ENCODE measurements around the gene TLR6. TPM values are rescaled to one million over a fixed set of nuclear protein-coding genes. Genes with fewer than 3 reads are reported as not detected.

Gene TLR6
- total RNA-seq, 1 experiment from 2014 or later, result 0.11 TPM

DNA sequence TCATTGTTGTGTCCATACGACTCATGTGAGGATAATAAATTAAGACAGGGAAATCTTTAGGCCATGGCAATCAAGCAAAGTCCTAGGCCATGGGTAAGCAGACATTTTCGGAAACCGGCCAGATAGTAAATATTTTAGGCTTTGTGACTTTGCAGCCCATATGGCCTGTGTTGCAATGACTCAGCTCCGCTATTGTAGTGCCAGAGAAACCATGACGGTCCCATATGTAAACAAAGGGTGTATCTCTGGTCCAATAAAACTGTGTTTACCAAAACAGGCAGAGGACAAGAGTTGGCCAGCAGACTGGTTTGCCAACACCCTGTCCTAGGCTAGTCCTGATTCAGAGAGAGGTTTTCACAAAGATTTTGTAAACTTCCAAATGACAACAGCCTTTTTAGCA lies 16.0 kb upstream of the TLR6 start (continued):
- TF ChIP-seq, protein P1, sequence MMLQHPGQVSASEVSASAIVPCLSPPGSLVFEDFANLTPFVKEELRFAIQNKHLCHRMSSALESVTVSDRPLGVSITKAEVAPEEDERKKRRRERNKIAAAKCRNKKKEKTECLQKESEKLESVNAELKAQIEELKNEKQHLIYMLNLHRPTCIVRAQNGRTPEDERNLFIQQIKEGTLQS (CRISPR knock-in tag; conservative IDR thresholded peaks at IDR 0.05), result no peak
- TF ChIP-seq ZNF232 (CRISPR knock-in tag; IDR thresholded peaks at IDR 0.05), result no peak

DNA sequence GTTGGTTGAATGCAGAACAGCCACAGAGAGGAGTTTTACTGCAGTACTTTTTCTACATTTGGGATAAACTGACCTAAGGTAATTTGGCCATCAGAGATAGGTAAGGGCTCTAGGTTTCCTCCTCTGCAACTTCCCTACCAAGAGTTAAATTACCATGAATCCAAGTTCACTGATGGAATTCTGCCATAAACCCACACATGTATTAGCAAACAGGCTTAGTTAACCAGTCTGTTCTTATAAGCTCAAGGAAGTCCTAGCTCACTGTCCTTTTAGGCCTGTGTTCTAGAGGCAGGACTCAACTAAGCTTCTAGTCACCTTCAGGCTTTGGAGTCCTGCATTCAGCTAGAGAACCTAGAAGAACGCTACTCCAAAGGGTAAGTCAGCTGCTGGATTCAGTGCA lies 15.0 kb upstream of the TLR6 start:
- ChIA-PET CTCF (interaction anchor here (2.2 kb wide), 1 partner anchor 11 kb away, joined by 8 read pairs; no protein-coding TSS in a partner anchor), POLR2A (interaction anchor here (0.6 kb wide), 1 partner anchor 93 kb away, joined by 3 read pairs; no protein-coding TSS in a partner anchor)
- Mint-ChIP-seq H3K4me1 (peaks cover 19% of the 10 kb centered on the region), H3K36me3 (peaks cover 2% of the 10 kb centered on the region), H3K27me3 (ENCODE audit: low read depth) (no peaks in the 10 kb centered on the region), H3K9me3 (peaks cover 9% of the 10 kb centered on the region), H3K27ac (no peak overlapping the region), H3K4me3 (no peak overlapping the region)
- TF ChIP-seq IRF2 (CRISPR knock-in tag; IDR thresholded peaks at IDR 0.05; ENCODE audit: borderline replicate concordance, low read depth) (no peak), RORB (CRISPR knock-in tag; IDR thresholded peaks at IDR 0.05) (no peak), TCF7 (CRISPR knock-in tag; IDR thresholded peaks at IDR 0.05; ENCODE audit: low read depth) (no peak), ZNF232 (CRISPR knock-in tag; IDR thresholded peaks at IDR 0.05) (no peak), CREB1 (CRISPR knock-in tag; IDR thresholded peaks at IDR 0.05) (no peak), JAZF1 (CRISPR knock-in tag; IDR thresholded peaks at IDR 0.05) (no peak)
- TF ChIP-seq, protein P2, sequence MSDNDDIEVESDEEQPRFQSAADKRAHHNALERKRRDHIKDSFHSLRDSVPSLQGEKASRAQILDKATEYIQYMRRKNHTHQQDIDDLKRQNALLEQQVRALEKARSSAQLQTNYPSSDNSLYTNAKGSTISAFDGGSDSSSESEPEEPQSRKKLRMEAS (CRISPR knock-in tag; IDR thresholded peaks at IDR 0.05), result no peak
- TF ChIP-seq, protein P3, sequence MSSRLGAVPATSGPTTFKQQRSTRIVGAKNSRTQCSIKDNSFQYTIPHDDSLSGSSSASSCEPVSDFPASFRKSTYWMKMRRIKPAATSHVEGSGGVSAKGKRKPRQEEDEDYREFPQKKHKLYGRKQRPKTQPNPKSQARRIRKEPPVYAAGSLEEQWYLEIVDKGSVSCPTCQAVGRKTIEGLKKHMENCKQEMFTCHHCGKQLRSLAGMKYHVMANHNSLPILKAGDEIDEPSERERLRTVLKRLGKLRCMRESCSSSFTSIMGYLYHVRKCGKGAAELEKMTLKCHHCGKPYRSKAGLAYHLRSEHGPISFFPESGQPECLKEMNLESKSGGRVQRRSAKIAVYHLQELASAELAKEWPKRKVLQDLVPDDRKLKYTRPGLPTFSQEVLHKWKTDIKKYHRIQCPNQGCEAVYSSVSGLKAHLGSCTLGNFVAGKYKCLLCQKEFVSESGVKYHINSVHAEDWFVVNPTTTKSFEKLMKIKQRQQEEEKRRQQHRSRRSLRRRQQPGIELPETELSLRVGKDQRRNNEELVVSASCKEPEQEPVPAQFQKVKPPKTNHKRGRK (CRISPR knock-in tag; IDR thresholded peaks at IDR 0.05; ENCODE audit: borderline replicate concordance), result no peak
- DNase-seq (ENCODE audit: low spot score), result no peak
- no peak for ATAC-seq

DNA sequence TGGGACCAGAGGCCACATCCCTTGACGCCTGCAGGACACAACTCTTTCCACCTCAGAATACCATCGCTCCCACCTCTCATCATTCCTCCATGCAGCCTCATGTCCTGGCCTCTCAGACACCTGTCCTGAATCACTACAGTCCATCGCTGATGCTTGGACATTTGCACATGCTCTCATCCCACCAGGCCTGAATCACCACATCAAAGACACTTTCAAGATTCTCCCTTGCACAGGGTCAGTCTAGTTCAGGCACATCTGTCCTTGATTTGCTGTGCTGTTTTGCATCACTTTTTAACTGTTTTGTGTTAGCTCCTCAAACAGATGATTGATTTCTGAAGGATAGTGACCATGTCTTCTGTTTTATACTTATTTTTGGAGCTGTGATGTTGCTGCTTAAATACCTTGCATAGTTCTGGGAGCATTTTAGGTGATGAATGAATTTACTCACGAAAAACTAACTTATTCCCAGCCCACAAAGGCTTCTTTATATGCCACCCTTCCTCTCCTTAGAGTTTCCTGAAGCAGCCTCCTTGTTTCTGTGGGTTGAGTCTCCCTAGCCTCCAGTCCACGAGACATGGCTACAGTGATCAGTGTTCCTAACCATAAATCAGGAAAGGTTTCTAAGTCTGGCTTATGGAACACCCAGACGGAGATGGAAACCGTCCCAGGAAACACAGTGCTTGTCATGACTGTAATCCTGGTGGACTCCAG lies 13.6 kb upstream of the TLR6 start:
- ATAC-seq (no peak), DNase-seq (ENCODE audit: low spot score) (no peak)
- CTCF ChIA-PET, result interaction anchor here (0.6 to 2.2 kb wide), 2 partner anchors 9 to 79 kb away, joined by 4 to 8 read pairs; no protein-coding TSS in a partner anchor
- H3K9me3 Mint-ChIP-seq, result 0 out of 2 replicates have a peak, but pooled peaks cover 1% of the 10 kb centered on the region
- no peak overlapping the region for H3K27ac Mint-ChIP-seq
- TF ChIP-seq, protein P4, sequence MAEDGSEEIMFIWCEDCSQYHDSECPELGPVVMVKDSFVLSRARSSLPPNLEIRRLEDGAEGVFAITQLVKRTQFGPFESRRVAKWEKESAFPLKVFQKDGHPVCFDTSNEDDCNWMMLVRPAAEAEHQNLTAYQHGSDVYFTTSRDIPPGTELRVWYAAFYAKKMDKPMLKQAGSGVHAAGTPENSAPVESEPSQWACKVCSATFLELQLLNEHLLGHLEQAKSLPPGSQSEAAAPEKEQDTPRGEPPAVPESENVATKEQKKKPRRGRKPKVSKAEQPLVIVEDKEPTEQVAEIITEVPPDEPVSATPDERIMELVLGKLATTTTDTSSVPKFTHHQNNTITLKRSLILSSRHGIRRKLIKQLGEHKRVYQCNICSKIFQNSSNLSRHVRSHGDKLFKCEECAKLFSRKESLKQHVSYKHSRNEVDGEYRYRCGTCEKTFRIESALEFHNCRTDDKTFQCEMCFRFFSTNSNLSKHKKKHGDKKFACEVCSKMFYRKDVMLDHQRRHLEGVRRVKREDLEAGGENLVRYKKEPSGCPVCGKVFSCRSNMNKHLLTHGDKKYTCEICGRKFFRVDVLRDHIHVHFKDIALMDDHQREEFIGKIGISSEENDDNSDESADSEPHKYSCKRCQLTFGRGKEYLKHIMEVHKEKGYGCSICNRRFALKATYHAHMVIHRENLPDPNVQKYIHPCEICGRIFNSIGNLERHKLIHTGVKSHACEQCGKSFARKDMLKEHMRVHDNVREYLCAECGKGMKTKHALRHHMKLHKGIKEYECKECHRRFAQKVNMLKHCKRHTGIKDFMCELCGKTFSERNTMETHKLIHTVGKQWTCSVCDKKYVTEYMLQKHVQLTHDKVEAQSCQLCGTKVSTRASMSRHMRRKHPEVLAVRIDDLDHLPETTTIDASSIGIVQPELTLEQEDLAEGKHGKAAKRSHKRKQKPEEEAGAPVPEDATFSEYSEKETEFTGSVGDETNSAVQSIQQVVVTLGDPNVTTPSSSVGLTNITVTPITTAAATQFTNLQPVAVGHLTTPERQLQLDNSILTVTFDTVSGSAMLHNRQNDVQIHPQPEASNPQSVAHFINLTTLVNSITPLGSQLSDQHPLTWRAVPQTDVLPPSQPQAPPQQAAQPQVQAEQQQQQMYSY (CRISPR knock-in tag; IDR thresholded peaks at IDR 0.05), result no peak
- TF ChIP-seq GTF2I (CRISPR knock-in tag; conservative IDR thresholded peaks at IDR 0.05) (no peak), NFATC4 (CRISPR knock-in tag; IDR thresholded peaks at IDR 0.05) (no peak), RELA (CRISPR knock-in tag; IDR thresholded peaks at IDR 0.05; ENCODE audit: borderline replicate concordance) (no peak), NR2C2 (CRISPR knock-in tag; IDR thresholded peaks at IDR 0.05) (no peak), JUN (CRISPR knock-in tag; IDR thresholded peaks at IDR 0.05) (no peak), OVOL2 (CRISPR knock-in tag; IDR thresholded peaks at IDR 0.05; ENCODE audit: borderline replicate concordance) (no peak), SMAD3 (CRISPR knock-in tag; IDR thresholded peaks at IDR 0.05; ENCODE audit: borderline replicate concordance) (no peak)
- TF ChIP-seq, protein P3 (CRISPR knock-in tag; IDR thresholded peaks at IDR 0.05; ENCODE audit: borderline replicate concordance), result no peak
- TF ChIP-seq, protein P5, sequence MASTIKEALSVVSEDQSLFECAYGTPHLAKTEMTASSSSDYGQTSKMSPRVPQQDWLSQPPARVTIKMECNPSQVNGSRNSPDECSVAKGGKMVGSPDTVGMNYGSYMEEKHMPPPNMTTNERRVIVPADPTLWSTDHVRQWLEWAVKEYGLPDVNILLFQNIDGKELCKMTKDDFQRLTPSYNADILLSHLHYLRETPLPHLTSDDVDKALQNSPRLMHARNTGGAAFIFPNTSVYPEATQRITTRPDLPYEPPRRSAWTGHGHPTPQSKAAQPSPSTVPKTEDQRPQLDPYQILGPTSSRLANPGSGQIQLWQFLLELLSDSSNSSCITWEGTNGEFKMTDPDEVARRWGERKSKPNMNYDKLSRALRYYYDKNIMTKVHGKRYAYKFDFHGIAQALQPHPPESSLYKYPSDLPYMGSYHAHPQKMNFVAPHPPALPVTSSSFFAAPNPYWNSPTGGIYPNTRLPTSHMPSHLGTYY (CRISPR knock-in tag; IDR thresholded peaks at IDR 0.05), result no peak
- TF ChIP-seq, protein P6, sequence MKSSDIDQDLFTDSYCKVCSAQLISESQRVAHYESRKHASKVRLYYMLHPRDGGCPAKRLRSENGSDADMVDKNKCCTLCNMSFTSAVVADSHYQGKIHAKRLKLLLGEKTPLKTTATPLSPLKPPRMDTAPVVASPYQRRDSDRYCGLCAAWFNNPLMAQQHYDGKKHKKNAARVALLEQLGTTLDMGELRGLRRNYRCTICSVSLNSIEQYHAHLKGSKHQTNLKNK (CRISPR knock-in tag; IDR thresholded peaks at IDR 0.05), result no peak
- TF ChIP-seq, protein P2 (CRISPR knock-in tag; IDR thresholded peaks at IDR 0.05), result no peak
- TF ChIP-seq, protein P1 (CRISPR knock-in tag; conservative IDR thresholded peaks at IDR 0.05), result no peak
- TF ChIP-seq, protein P7, sequence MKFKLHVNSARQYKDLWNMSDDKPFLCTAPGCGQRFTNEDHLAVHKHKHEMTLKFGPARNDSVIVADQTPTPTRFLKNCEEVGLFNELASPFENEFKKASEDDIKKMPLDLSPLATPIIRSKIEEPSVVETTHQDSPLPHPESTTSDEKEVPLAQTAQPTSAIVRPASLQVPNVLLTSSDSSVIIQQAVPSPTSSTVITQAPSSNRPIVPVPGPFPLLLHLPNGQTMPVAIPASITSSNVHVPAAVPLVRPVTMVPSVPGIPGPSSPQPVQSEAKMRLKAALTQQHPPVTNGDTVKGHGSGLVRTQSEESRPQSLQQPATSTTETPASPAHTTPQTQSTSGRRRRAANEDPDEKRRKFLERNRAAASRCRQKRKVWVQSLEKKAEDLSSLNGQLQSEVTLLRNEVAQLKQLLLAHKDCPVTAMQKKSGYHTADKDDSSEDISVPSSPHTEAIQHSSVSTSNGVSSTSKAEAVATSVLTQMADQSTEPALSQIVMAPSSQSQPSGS (CRISPR knock-in tag; IDR thresholded peaks at IDR 0.05; ENCODE audit: borderline replicate concordance, low read depth), result no peak
- no peaks in the 10 kb centered on the region for H3K27me3 Mint-ChIP-seq (ENCODE audit: low read depth)
- POLR2A ChIA-PET, result no interaction called here
- peaks cover 22% of the 10 kb centered on the region for H3K4me1 Mint-ChIP-seq
- no peak overlapping the region for H3K4me3 Mint-ChIP-seq
- no peaks in the 10 kb centered on the region; the same call in 1 of the 2 replicates for H3K36me3 Mint-ChIP-seq
